Endometrial microvascular endothelial cells (primary cell): ENCODE results near the gene CYP20A1. TPM values are rescaled to one million over a fixed set of nuclear protein-coding genes. Genes with fewer than 3 reads are reported as not detected.
"Not testable (repeated sequence)": the region's sequence is repeated elsewhere in the genome, so short reads cannot be mapped to it uniquely, and the experiment has no call there.

Experiments used
- in situ Hi-C: cut with HindIII; loops from 2 replicates; pipeline ENCODE4 v1.10.0; 2017; ENCODE audit warnings: low sequenced_read_pairs, low pct_unique_long_range_greater_than_20kb; ENCODE audit errors: inconsistent ontology term
- total RNA-seq: library from RNA; depleted of rRNA; stranded (reverse); fragments of >200 nt; gene quantifications from one replicate; pipeline ENCODE4 v1.2.3, GENCODE V29; 2015; ENCODE audit errors: inconsistent ontology term

The CYP20A1 gene
- total RNA-seq: 22.6 TPM

- in situ Hi-C loops: no loop called here
Observed at GRCh38 chr2:203238704-203239526, at the start of gene CYP20A1. CYP20A1 (plus strand) TSS chr2:203239018; CDS start chr2:203239063, 45 bp downstream.

- in situ Hi-C loops: not testable (repeated sequence)
Observed at GRCh38 chr2:203190547-203190946, 48.3 kb upstream of the CYP20A1 start.

- in situ Hi-C loops: not testable (repeated sequence)
Observed at GRCh38 chr2:203191026-203191425, 47.8 kb upstream of the CYP20A1 start.

GRCh38 chr2:203191961-203192360 lies 46.9 kb upstream of the CYP20A1 start:
- in situ Hi-C loops: no loop called here

GRCh38 chr2:203195331-203196036 lies 43.3 kb upstream of the CYP20A1 start:
- in situ Hi-C loops: no loop called here

- in situ Hi-C loops: no loop called here
Observed at GRCh38 chr2:203200866-203201265, 38.0 kb upstream of the CYP20A1 start.

- in situ Hi-C loops: no loop called here
Observed at GRCh38 chr2:203201426-203201825, 37.4 kb upstream of the CYP20A1 start.

GRCh38 chr2:203209538-203209937 lies 29.3 kb upstream of the CYP20A1 start:
- in situ Hi-C loops: no loop called here

GRCh38 chr2:203225423-203226039 lies 13.3 kb upstream of the CYP20A1 start:
- in situ Hi-C loops: no loop called here

- in situ Hi-C loops: not testable (repeated sequence)
Observed at GRCh38 chr2:203229674-203230073, 9.1 kb upstream of the CYP20A1 start.

GRCh38 chr2:203237346-203238238 lies 1.2 kb upstream of the CYP20A1 start:
- in situ Hi-C loops: no loop called here

GRCh38 chr2:203238292-203238703 lies 520 bp upstream of the CYP20A1 start:
- in situ Hi-C loops: no loop called here

GRCh38 chr2:203240491-203240890 lies 1.7 kb downstream of the CYP20A1 start:
- in situ Hi-C loops: no loop called here

GRCh38 chr2:203242518-203242917 lies 3.7 kb downstream of the CYP20A1 start:
- in situ Hi-C loops: no loop called here

- in situ Hi-C loops: no loop called here
Observed at GRCh38 chr2:203246646-203247045, 7.8 kb downstream of the CYP20A1 start.

GRCh38 chr2:203252818-203253217 lies 14.0 kb downstream of the CYP20A1 start:
- in situ Hi-C loops: no loop called here

GRCh38 chr2:203253422-203254095 lies 14.7 kb downstream of the CYP20A1 start:
- in situ Hi-C loops: not testable (repeated sequence)
